ENCODE data around the gene HNRNPUL2.
"Not testable (repeated sequence)": the region's sequence is repeated elsewhere in the genome, so short reads cannot be mapped to it uniquely, and the experiment has no call there.

Gene HNRNPUL2

DNA sequence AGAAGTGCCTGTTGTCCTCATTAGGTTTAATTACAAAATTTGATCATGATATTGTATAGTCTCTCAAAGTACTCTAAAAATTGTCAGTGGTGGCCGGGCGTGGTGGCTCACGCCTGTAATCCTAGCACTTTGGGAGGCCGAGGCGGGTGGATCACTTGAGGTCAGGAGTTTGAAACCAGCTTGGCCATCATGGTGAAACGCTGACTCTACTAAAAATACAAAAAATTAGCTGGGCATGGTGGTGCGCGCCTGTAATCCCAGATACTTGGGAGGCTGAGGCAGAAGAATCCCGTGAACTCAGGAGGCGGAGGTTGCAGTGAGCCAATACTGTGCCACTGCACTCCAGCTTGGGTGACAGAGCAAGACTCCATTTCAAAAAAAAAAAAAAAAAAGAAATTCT is 51.8 kb downstream of the HNRNPUL2 start:
- H3K27ac ChIP-seq (ENCODE audit: low read depth, low read length); H3K4me3 ChIP-seq (ENCODE audit: low read depth in 1 of 5, low read length in 5 of 5); H3K9me3 ChIP-seq (ENCODE audit: control insufficient read depth in 5 of 5, low read length in 5 of 5); H3K9ac ChIP-seq (ENCODE audit: low read length in 5 of 5); H3K27me3 ChIP-seq (ENCODE audit: control insufficient read depth in 5 of 5, insufficient read depth in 4 of 5, low read length in 5 of 5): not testable (repeated sequence)
- Histone ChIP-seq H3K4me1 (ENCODE audit: control insufficient read depth in 5 of 5, insufficient read depth in 5 of 5, low read length in 5 of 5) (peaks cover 8 to 51% (median 40%) of the 10 kb centered on the region in 5 donors), H3K36me3 (ENCODE audit: control insufficient read depth in 5 of 5, insufficient read depth in 5 of 5, low read length in 5 of 5) (peaks cover 12 to 38% (median 25%) of the 10 kb centered on the region in 5 donors)

- Histone ChIP-seq H3K4me1 (ENCODE audit: control insufficient read depth in 5 of 5, insufficient read depth in 5 of 5, low read length in 5 of 5) (peaks cover 1 to 49% (median 39%) of the 10 kb centered on the region in 5 donors), H3K27ac (ENCODE audit: low read depth, low read length) (no peak overlapping the region), H3K9me3 (ENCODE audit: control insufficient read depth in 5 of 5, low read length in 5 of 5) (no peaks in the 10 kb centered on the region), H3K4me3 (ENCODE audit: low read depth in 1 of 5, low read length in 5 of 5) (no peak overlapping the region), H3K36me3 (ENCODE audit: control insufficient read depth in 5 of 5, insufficient read depth in 5 of 5, low read length in 5 of 5) (peaks cover 12 to 43% (median 25%) of the 10 kb centered on the region in 5 donors), H3K27me3 (ENCODE audit: control insufficient read depth in 5 of 5, insufficient read depth in 4 of 5, low read length in 5 of 5) (no peaks in the 10 kb centered on the region), H3K9ac (ENCODE audit: low read length in 5 of 5) (peak overlapping the region in 2 of 5 donors; percentile 30 to 83)
Observed at GRCh38 chr11:62673196-62673525, 54.1 kb downstream of the HNRNPUL2 start.

DNA sequence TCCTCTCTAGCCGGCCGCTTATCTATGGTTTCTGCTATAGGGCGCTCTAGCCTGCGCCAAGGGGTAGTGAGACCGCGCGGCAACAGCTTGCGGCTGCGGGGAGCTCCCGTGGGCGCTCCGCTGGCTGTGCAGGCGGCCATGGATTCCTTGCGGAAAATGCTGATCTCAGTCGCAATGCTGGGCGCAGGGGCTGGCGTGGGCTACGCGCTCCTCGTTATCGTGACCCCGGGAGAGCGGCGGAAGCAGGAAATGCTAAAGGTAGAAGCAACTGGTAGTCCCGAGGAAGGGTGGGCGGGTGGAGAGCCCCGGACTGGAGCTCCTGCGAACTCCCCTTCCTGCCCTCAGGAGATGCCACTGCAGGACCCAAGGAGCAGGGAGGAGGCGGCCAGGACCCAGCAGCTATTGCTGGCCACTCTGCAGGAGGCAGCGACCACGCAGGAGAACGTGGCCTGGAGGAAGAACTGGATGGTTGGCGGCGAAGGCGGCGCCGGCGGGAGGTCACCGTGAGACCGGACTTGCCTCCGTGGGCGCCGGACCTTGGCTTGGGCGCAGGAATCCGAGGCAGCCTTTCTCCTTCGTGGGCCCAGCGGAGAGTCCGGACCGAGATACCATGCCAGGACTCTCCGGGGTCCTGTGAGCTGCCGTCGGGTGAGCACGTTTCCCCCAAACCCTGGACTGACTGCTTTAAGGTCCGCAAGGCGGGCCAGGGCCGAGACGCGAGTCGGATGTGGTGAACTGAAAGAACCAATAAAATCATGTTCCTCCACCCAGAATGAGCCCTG is 55.5 kb downstream of the HNRNPUL2 start, which contains the start of the genes LBHD1 and UQCC3:
Gene LBHD1 (minus strand): TSS at position 660 of the 782 bp plus-strand sequence. CDS start 2,236 bp downstream, outside the sequence.
Gene UQCC3 (plus strand): TSS at position 66 of the 782 bp plus-strand sequence. CDS start 73 bp downstream, at position 139.
- Histone ChIP-seq H3K36me3 (ENCODE audit: control insufficient read depth in 5 of 5, insufficient read depth in 5 of 5, low read length in 5 of 5) (peaks cover 8 to 38% (median 18%) of the 10 kb centered on the region in 5 donors), H3K27ac (ENCODE audit: low read depth, low read length) (peak within 1 kb of the TSS; percentile 89), H3K9me3 (ENCODE audit: control insufficient read depth in 5 of 5, low read length in 5 of 5) (no peaks in the 10 kb centered on the region), H3K9ac (ENCODE audit: low read length in 5 of 5) (peak within 1 kb of the TSS; percentile 83 to 91 (median 84)), H3K27me3 (ENCODE audit: control insufficient read depth in 5 of 5, insufficient read depth in 4 of 5, low read length in 5 of 5) (no peaks in the 10 kb centered on the region), H3K4me1 (ENCODE audit: control insufficient read depth in 5 of 5, insufficient read depth in 5 of 5, low read length in 5 of 5) (peaks cover under 1 to 46% (median 36%) of the 10 kb centered on the region in 5 donors), H3K4me3 (ENCODE audit: low read depth in 1 of 5, low read length in 5 of 5) (peak within 1 kb of the TSS; percentile 81 to 98 (median 94))

DNA sequence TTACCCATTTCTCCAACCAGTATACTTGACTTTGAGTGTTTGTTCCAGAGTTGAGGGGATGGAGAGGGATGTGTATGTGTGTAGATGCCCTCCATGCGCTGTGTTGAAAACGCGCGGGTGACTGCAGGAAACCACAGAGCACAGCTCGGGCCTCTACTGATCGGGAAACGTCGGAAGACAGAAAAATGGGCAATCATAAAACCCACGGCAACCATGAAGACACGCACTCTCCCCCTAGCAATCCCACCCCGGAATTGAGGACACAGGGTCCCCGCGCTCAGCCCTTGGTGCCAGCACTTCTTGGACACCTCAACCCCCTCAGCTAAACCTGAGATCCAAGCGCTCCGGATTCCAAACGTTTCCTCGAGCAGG is 56.0 kb downstream of the HNRNPUL2 start:
- no peaks in the 10 kb centered on the region for H3K9me3 ChIP-seq (ENCODE audit: control insufficient read depth in 5 of 5, low read length in 5 of 5)
- H3K36me3 ChIP-seq (ENCODE audit: control insufficient read depth in 5 of 5, insufficient read depth in 5 of 5, low read length in 5 of 5) = peaks cover 5 to 35% (median 15%) of the 10 kb centered on the region in 5 donors
- peak overlapping the region; percentile 81 to 98 (median 94) for H3K4me3 ChIP-seq (ENCODE audit: low read depth in 1 of 5, low read length in 5 of 5)
- H3K27ac ChIP-seq (ENCODE audit: low read depth, low read length) = peak overlapping the region; percentile 89
- H3K4me1 ChIP-seq (ENCODE audit: control insufficient read depth in 5 of 5, insufficient read depth in 5 of 5, low read length in 5 of 5) = peaks cover 3 to 50% (median 42%) of the 10 kb centered on the region in 5 donors
- peak overlapping the region; percentile 83 to 91 (median 84) for H3K9ac ChIP-seq (ENCODE audit: low read length in 5 of 5)
- no peaks in the 10 kb centered on the region for H3K27me3 ChIP-seq (ENCODE audit: control insufficient read depth in 5 of 5, insufficient read depth in 4 of 5, low read length in 5 of 5)

DNA sequence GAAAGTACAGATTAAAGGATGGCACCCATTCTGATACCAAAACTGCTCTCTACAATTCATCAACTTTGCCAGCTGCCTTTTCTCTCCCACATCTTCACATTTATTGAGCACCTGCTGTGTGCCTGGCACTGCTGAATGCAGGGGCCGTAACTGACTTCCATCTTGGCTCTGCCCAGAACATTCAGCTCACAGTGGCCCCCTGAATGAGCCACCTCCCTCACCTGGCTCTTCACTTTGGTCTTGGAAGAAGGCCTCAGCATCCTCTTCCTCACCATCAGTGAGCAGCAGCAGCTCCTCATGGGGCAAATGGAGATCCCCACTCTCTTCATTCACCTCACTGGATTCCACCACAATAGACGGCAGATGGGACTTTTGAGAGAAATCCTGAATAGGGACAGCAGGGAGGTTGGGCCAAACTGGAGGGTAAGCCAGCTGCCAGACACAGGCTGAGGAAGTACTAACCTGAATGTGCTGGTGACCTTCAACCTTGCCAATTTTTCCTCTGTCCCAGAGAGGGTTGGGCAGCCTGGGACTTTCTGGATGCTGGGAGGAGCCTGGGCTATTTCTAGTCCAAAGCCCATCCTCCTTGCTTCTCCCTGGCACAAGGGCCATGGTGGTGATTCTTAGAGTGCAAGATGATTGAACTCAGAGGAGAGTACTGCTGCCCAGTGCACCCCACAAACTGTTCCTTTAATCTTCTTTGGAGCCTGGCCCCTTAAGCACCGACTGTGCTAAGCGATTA is 57.7 kb downstream of the HNRNPUL2 start:
- Histone ChIP-seq H3K4me3 (ENCODE audit: low read depth in 1 of 5, low read length in 5 of 5) (no peak overlapping the region), H3K27me3 (ENCODE audit: control insufficient read depth in 5 of 5, insufficient read depth in 4 of 5, low read length in 5 of 5) (no peaks in the 10 kb centered on the region), H3K9ac (ENCODE audit: low read length in 5 of 5) (peak overlapping the region in 1 of 5 donors; percentile 45), H3K9me3 (ENCODE audit: control insufficient read depth in 5 of 5, low read length in 5 of 5) (no peaks in the 10 kb centered on the region), H3K4me1 (ENCODE audit: control insufficient read depth in 5 of 5, insufficient read depth in 5 of 5, low read length in 5 of 5) (peaks cover 4 to 64% (median 53%) of the 10 kb centered on the region in 5 donors), H3K27ac (ENCODE audit: low read depth, low read length) (no peak overlapping the region), H3K36me3 (ENCODE audit: control insufficient read depth in 5 of 5, insufficient read depth in 5 of 5, low read length in 5 of 5) (peaks cover under 1 to 30% (median 13%) of the 10 kb centered on the region in 5 donors)

DNA sequence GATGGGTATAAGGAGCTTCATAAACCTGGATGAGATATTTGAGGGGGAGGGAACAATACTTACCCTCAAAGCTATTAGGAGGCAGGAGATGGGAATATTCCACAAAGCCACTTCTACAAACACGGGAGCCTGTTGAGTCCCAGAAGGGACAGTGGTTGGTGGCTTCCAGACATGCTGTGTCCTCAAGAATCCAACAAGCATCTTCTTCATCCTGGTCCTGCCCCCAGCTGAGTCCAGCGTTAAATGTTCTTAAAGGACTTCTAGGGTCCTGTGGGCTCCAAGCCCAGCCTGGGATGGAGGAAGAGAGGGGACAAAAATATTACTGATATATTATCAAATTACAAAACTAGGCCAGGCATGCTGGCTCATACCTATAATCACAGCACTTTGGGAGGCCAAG is 59.8 kb downstream of the HNRNPUL2 start:
- H3K36me3 ChIP-seq (ENCODE audit: control insufficient read depth in 5 of 5, insufficient read depth in 5 of 5, low read length in 5 of 5) = peaks cover 0 to 24% (median 14%) of the 10 kb centered on the region in 5 donors
- no peaks in the 10 kb centered on the region for H3K9me3 ChIP-seq (ENCODE audit: control insufficient read depth in 5 of 5, low read length in 5 of 5)
- H3K27me3 ChIP-seq (ENCODE audit: control insufficient read depth in 5 of 5, insufficient read depth in 4 of 5, low read length in 5 of 5) = no peaks in the 10 kb centered on the region
- no peak overlapping the region for H3K9ac ChIP-seq (ENCODE audit: low read length in 5 of 5)
- no peak overlapping the region for H3K4me3 ChIP-seq (ENCODE audit: low read depth in 1 of 5, low read length in 5 of 5)
- H3K4me1 ChIP-seq (ENCODE audit: control insufficient read depth in 5 of 5, insufficient read depth in 5 of 5, low read length in 5 of 5) = peaks cover 4 to 62% (median 49%) of the 10 kb centered on the region in 5 donors
- no peak overlapping the region for H3K27ac ChIP-seq (ENCODE audit: low read depth, low read length)

- H3K27me3 ChIP-seq (ENCODE audit: control insufficient read depth in 5 of 5, insufficient read depth in 4 of 5, low read length in 5 of 5) = no peaks in the 10 kb centered on the region
- peaks cover 0 to 27% (median 15%) of the 10 kb centered on the region in 5 donors for H3K36me3 ChIP-seq (ENCODE audit: control insufficient read depth in 5 of 5, insufficient read depth in 5 of 5, low read length in 5 of 5)
- H3K9me3 ChIP-seq (ENCODE audit: control insufficient read depth in 5 of 5, low read length in 5 of 5) = no peaks in the 10 kb centered on the region
- H3K27ac ChIP-seq (ENCODE audit: low read depth, low read length) = peak overlapping the region; percentile 90
- H3K4me1 ChIP-seq (ENCODE audit: control insufficient read depth in 5 of 5, insufficient read depth in 5 of 5, low read length in 5 of 5) = peaks cover 4 to 54% (median 44%) of the 10 kb centered on the region in 5 donors
- H3K4me3 ChIP-seq (ENCODE audit: low read depth in 1 of 5, low read length in 5 of 5) = peak overlapping the region; percentile 82 to 97 (median 94)
- peak overlapping the region in 4 of 5 donors; percentile 73 to 89 (median 84) for H3K9ac ChIP-seq (ENCODE audit: low read length in 5 of 5)
Observed at GRCh38 chr11:62666259-62666926, 60.9 kb downstream of the HNRNPUL2 start.

GRCh38 chr11:62665599-62666258 is 61.5 kb downstream of the HNRNPUL2 start:
- H3K27me3 ChIP-seq (ENCODE audit: control insufficient read depth in 5 of 5, insufficient read depth in 4 of 5, low read length in 5 of 5) = no peaks in the 10 kb centered on the region
- no peaks in the 10 kb centered on the region for H3K9me3 ChIP-seq (ENCODE audit: control insufficient read depth in 5 of 5, low read length in 5 of 5)
- peak overlapping the region; percentile 73 to 90 (median 85) for H3K9ac ChIP-seq (ENCODE audit: low read length in 5 of 5)
- peaks cover 4 to 48% (median 38%) of the 10 kb centered on the region in 5 donors for H3K4me1 ChIP-seq (ENCODE audit: control insufficient read depth in 5 of 5, insufficient read depth in 5 of 5, low read length in 5 of 5)
- peak overlapping the region; percentile 82 to 97 (median 94) for H3K4me3 ChIP-seq (ENCODE audit: low read depth in 1 of 5, low read length in 5 of 5)
- H3K27ac ChIP-seq (ENCODE audit: low read depth, low read length) = peak overlapping the region; percentile 90
- peaks cover 0 to 27% (median 15%) of the 10 kb centered on the region in 5 donors for H3K36me3 ChIP-seq (ENCODE audit: control insufficient read depth in 5 of 5, insufficient read depth in 5 of 5, low read length in 5 of 5)

GRCh38 chr11:62665075-62665598 is 62.1 kb downstream of the HNRNPUL2 start, which contains the start of the genes C11orf98 and CSKMT:
C11orf98 (minus strand) TSS chr11:62665210; CDS start chr11:62665169, 41 bp downstream.
CSKMT (plus strand) TSS chr11:62665312; CDS start chr11:62665880, 568 bp downstream.
- Histone ChIP-seq H3K9ac (ENCODE audit: low read length in 5 of 5) (peak within 1 kb of the TSS; percentile 73 to 94 (median 85)), H3K9me3 (ENCODE audit: control insufficient read depth in 5 of 5, low read length in 5 of 5) (no peaks in the 10 kb centered on the region), H3K36me3 (ENCODE audit: control insufficient read depth in 5 of 5, insufficient read depth in 5 of 5, low read length in 5 of 5) (peaks cover 0 to 27% (median 15%) of the 10 kb centered on the region in 5 donors), H3K27ac (ENCODE audit: low read depth, low read length) (peak within 1 kb of the TSS; percentile 90), H3K4me1 (ENCODE audit: control insufficient read depth in 5 of 5, insufficient read depth in 5 of 5, low read length in 5 of 5) (peaks cover 4 to 42% (median 33%) of the 10 kb centered on the region in 5 donors), H3K4me3 (ENCODE audit: low read depth in 1 of 5, low read length in 5 of 5) (peak within 1 kb of the TSS; percentile 82 to 97 (median 94)), H3K27me3 (ENCODE audit: control insufficient read depth in 5 of 5, insufficient read depth in 4 of 5, low read length in 5 of 5) (no peaks in the 10 kb centered on the region)

All from subcutaneous abdominal adipose tissue (tissue), 5 donors.